ENCODE data around the gene ATN1.

DNA sequence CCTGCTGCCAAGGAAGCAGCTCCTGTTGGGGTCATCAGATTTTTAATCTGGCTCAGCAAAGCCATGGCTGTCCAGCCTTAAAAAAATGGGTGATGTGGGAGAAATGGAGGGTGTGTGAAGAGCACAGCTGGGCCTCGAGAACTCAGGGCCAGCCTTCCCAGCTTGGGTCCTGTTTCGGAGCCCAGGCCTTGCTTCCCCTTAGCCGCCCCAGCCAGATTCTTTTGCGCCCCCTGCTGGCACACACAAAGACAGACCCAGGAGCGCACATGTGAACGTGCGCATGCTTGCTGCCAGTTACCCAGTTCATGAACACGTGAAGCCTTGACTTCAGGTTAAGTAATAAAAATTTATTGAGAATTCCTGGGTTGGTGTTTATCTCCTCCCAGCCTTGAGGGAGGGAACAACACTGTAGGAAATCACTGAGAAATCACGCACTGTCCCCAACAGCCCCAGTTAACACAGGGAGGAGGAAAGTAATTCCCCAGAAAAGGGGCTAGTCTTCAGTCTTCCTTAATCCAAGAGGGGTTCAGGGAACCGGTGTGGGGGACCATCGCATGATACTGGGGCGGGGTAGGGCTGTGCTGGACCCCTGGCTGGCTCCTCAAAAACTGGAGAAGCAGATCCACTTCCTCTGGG, 37.4 kb downstream of the ATN1 start:
- no peak for TF ChIP-seq POLR2A (IDR thresholded peaks at IDR 0.05)
- TF ChIP-seq, protein P1, sequence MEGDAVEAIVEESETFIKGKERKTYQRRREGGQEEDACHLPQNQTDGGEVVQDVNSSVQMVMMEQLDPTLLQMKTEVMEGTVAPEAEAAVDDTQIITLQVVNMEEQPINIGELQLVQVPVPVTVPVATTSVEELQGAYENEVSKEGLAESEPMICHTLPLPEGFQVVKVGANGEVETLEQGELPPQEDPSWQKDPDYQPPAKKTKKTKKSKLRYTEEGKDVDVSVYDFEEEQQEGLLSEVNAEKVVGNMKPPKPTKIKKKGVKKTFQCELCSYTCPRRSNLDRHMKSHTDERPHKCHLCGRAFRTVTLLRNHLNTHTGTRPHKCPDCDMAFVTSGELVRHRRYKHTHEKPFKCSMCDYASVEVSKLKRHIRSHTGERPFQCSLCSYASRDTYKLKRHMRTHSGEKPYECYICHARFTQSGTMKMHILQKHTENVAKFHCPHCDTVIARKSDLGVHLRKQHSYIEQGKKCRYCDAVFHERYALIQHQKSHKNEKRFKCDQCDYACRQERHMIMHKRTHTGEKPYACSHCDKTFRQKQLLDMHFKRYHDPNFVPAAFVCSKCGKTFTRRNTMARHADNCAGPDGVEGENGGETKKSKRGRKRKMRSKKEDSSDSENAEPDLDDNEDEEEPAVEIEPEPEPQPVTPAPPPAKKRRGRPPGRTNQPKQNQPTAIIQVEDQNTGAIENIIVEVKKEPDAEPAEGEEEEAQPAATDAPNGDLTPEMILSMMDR (IDR thresholded peaks at IDR 0.05), result peak; percentile 77 to 88 (median 85)
